GM19351 (cell line): ENCODE data around the gene SPDL1.
"Not testable (repeated sequence)": the region's sequence is repeated elsewhere in the genome, so short reads cannot be mapped to it uniquely, and the experiment has no call there.

Source experiments
- ATAC-seq: cut with Tn5 transposase; IDR thresholded peaks from one replicate; pipeline ENCODE4 v1.9.1; 2021; ENCODE audit warnings: mild to moderate bottlenecking, moderate library complexity; ENCODE audit not compliant: unreplicated experiment

Gene SPDL1

DNA sequence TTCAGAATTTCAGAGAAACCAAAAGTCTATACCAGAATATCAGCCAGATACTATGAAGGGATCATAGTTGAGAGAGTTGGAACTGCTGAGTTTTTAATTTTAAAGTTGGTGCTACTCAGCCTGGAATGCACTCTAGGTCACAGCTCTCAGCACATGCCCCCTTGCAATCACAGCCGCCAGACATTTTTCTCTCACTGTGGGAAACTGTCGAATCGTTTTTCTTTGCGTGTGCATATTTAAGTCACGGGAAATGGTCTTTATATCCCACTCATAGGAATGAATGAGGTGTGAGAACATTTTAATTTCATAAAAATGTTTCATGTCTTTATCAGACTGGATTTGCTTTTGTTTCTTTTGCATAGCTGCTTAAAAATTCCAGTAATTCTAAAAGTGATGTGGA lies 12.2 kb upstream of the SPDL1 start:
- no peak for ATAC-seq

DNA sequence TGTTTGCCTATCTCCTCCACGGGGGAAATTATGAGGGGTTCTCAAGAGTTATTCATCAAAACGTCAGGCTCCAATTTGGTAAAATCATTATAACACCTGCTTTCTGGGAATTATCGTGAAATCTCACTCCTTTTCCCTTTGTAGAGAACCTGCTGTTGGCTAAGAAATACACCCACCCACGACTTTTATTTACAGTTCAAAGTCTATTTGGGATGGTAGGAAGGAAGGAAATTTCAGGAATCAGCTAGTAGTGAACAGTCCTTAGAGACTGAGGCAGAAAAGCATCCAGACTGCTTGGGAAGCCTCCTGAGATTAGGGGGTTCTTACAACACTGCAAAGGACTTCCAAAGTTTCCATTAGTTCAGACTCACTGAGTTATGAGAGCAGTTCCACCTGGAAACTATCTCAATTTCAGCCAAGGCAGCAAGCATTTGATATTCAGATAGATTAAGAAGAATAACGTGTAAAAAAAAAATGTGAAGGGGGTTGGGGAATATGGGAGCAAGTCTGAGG lies 9.4 kb upstream of the SPDL1 start:
- no peak for ATAC-seq

DNA sequence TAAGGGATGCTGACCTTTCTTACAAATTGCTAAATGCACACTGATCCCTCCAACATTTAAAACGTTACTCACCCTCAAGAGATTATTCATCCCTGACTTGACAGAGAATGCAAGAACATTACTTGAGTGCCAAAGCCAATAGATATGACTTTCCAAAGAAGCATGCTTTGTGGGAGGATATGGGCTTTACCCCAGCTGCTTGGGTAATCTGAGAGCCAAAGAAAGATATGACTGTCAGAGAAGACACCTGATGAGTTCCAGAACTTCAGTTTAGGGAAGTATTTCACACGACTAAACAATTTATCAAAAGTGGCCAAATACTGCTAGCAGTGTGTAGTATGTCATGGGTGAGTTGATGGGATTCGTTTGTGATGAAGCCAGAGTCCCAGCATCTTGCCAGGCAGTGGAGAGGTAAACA lies 7.4 kb upstream of the SPDL1 start:
- no peak for ATAC-seq

DNA sequence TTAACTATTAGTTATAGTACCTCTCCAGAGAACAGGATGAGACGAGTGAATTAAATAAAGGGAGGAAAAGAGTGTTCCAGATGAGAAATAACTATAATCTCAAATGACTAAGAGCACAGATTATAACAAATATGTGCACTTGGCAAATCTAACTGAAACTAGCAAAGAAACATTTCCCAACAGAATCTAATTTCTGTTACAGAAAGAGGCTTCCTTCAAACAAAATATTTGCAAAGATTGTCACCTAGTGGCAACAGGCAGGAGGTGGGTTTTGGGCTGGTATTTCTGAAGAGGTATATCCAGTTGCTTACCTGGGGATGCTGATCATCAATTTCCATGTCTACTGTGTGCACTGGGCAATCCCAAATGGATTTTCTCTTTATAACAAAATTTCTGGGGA lies 5.6 kb upstream of the SPDL1 start:
- ATAC-seq, result peak; percentile 39

DNA sequence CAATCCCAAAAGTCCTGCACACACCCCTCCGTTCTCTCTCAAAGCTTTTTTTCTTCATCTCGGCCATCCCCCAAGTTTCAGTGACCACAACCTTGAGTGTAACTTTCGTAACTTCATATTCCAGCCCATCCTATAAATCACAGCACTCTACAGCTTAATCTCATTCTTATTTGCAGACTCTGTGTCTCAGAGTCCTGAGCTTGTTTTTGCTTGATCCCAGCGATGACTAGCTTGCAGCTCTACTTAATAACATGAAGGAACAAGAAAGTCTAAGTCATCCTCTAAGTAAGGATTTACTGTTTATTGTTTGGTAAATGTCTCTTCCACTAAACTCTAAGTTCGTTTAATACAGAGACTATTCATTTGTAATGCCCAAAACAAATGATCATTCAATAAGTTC lies 2.6 kb upstream of the SPDL1 start:
- no peak for ATAC-seq

DNA sequence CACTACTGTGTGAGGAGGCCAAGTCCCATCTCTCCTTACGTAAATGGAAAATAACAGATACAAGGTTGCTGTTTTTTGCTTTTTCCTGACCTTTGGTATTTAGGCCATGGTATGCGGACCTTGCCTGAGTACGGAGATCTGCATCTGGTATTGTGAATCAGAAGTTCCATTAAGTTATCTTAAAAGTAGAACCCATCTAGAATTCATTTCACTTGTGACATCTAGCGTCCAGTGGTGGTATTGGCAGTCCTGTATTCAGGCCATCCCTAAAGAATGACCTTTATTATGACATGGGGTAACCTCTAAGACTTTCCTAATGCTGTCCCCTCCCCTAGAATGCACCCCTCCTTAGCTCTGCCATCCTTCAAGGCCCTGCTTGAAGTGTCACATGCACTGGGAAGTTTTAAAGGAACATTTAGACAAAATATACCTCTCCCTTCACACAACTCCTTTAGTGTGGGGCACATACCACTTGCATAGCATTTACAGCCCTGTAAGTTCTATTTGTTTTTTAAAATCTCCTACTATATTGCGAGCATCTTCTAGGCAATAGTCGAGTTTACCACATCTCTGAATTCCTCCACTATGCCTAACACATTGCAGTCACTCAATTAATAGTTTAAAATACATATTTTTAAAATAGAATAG lies 1.9 kb upstream of the SPDL1 start:
- ATAC-seq, result peak; percentile 51

DNA sequence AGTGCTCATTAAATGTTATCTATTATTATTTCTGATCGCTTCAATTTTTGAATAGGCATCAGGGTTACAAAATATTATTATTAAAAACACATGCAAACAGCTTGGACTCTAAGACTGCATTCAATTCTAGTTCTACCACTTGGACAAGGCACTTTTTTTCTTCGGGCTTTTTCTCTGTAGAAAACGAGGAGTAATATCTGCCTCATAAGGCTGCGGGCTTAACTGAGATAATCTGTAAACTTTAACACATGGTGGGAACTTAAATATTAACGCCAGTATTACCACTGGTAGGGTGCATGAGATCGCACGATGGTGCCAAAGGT lies 511 bp upstream of the SPDL1 start:
- peak; percentile 29 for ATAC-seq

DNA sequence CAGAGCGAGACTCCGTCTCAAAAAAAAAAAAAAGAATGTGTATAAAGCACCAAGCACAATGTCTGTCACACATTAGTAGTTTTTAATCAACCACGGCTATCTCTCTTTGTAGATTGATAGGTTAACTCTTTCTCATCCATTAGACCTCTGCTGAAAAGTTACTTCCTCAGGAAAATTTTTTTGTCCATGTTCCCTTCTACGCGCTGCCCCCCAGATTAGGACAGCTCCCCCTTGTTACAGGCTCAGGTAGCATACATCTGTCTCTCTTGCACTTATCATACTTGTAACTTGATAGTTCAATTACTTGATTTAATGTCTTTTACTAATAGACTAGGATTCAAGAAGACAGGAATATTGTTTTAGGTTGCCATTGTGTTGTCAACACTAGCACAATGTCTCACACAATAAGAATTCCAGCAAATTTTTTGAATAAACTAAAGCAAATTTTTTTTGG lies 1.5 kb downstream of the SPDL1 start:
- ATAC-seq, result no peak

DNA sequence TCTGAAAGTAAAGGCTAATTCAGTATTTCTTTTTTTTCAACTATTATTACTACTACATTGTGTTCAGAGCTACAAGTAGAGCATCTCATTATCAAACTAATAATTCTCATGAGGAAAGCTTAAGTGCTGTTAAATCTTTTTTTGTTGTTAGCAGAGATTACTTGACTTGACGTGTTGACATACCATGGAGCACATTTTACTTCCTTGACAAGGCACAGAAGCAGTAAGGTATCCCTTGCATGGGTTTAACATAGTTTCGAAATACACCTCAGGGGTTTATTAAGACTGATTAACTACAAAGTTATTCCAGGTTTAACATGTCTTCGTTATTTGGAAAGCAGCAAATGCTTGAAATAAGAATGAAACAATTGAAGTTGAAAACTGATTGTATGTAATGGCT lies 7.0 kb downstream of the SPDL1 start:
- no peak for ATAC-seq

DNA sequence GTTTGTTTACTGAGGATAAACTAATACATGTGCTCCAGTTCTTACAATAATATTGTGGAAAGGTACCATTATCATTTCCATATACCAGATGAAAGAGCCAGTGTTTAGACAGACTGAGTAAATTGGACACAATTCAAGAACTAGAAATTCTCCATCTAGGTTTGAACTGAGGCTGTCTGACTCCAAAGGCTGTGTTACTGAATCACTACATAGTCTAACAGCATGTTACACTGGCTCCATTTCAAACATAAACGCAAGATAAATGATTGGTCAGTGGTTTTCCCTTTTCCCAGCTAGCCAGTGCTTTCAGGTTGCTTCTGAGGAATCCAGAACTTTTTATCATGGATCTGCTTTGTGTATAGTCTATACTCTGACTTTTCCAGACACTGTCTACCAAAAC lies 8.1 kb downstream of the SPDL1 start:
- no peak for ATAC-seq

DNA sequence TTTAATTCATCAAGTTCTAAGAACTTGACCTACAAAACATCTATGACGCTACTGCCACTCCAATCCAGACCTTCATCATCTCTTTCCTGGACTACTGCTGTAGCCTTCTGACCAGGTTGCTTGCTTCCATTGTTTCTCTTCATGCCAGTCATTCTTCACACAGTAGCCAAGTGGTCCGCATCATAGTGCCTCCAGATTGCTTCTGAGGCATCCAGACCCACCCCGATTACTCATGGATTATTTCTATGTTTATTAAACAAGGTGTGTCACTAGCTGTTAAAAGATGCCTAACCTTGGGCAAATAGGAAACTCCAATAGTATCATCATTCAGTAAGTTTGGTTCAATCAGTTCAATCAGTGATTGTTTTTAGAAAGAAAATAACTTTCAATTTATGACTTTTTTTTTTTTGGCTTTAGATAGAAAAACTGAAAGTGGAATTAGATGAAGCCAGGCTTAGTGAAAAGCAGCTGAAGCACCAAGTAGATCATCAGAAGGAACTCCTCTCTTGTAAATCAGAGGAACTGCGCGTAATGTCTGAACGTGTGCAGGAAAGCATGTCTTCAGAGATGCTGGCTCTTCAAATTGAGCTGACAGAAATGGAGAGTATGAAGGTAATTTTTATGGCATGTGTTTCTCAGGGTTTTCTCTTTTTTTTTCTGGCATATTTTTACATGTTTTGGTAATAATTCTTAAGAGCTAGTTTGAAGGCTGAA lies 9.5 kb downstream of the SPDL1 start:
- no peak for ATAC-seq

DNA sequence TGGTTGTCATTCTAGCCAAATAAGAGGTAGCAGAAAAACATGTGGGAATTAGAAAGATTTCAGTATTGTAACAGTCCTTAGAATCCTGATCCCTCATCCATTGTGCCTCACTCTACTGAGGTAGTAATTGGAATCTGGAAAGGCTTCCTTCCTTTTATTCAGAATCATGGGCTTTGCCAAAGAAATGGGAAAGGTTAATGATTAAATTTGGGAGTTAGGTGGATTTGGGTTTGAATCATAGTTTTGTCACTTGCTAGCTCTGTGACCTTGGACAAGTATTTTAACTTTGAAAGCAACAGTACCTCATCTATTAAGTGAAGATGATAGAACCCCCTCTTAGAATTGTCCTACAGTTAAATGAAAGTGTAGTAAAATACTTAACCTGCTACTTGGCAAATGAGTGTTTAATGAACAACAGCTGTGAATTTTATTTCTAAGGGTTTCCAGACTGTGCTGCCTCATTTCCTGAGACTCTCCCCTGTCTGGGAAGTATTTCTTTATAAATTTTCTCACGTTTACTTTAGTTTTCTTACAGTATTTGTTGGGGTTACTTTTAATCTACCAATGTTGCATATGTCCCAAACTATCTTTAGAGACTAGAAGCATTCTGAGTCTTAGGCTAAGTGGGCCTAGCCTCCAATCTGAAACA lies 11.7 kb downstream of the SPDL1 start:
- no peak for ATAC-seq

DNA sequence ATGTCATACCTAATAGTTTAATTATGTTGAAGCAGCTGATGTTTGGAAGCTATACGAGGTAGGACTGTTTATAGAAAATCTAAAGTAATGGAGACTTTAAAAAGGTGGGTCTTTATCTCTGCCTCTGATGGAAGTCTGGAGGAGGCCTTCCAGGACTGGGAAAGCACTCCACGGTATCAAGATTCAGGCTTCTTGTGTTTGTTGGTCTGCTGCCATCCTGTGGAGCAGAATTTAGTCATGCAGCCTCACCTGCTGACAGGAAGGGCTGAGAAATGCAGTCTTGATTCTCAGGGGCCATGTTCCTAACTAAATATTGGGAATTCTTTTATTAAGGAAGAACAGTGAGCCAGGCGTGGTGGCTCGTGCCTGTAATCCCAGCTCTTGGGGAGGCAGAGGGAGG lies 15.9 kb downstream of the SPDL1 start:
- ATAC-seq, result no peak

DNA sequence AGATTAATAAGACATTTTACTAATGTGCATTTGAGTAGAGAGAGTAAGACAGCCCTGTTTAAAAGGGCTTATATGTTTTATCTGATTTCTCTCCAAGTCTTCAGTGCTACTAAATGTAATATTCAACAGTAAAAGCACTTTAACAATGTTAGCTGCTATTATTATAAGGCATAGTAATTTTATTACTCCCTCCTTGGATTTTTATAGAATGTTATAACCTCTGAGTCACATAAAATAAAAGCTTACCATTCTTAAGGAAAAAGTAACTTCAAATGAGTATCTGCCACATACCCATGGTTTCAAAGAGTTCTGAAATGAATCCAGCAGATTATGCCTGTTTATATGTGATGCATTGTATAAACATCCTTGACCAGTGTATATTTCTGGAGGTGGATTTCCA lies 19.0 kb downstream of the SPDL1 start:
- no peak for ATAC-seq

DNA sequence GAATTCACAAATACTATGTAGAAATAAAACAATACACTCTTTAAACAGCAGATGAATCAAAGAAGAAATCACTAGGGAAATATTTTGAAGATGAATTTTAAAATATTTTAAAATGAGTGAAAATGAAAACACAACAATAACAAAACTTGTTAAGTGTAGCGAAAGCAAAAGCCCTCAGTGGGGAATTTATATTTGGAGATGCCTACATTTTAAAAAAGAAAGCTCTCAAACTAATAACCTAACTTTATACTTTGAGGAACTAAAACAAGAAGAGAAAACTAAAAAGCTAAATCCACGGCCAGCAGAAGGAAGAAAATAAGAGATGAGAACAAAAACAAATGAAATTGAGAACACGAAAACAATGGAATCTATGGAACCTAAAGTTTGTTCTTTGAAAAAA lies 22.7 kb downstream of the SPDL1 start:
- ATAC-seq, result no peak

DNA sequence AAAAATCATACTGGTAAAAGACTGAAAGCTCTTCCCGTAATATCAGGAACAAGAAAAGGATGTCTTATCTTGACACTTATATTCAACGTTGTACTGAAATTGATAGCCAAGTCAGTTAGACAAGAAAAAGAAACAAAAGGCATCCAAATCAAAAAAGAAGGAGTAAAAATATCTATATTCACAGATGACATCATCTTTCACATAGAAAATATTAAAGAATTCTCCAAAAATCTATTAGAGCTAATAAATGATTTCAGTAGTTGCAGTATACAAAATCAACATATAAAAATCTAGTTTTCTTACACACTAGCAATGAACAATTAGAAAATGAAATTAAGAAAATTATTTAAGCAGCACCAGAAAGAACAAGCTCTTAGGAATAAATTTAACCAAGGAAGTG lies 24.3 kb downstream of the SPDL1 start:
- no peak for ATAC-seq

DNA sequence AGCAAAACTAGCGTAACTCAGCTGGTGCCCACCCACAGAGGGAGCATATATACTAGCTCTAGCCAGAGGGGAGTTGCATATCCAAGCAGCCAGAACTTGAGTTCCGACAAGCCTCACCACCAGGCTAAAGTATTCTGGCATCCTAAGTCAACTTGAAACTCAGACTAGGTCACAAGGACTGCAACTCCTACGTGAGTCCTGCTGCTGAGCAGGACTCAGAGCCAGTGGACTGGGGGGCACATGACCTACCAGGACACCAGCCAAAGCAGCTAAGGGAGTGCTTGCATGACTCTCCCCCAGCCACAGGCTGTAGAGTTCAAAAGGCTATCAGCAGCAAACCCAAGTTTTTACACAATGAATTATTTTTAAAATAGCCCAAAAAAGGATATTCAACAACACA lies 26.1 kb downstream of the SPDL1 start:
- no peak for ATAC-seq

DNA sequence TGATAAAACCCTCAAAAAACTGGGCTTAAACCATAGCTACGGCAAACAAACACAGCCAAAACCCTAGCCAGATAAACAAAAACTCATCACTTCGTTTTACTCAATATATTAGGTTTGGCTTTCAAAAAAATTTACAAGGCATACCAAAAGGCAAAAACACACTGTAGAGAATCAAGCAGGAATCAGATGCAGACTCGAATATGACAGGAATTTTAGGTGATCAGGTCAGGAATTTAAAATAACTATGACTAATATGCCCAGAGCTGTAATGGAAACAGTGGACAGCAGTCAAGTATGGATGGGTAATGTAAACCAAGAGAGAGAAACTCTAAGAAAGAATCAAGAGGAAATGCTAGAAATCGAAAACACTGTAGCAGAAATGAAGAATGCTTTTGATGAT lies 27.0 kb downstream of the SPDL1 start:
- ATAC-seq, result no peak

DNA sequence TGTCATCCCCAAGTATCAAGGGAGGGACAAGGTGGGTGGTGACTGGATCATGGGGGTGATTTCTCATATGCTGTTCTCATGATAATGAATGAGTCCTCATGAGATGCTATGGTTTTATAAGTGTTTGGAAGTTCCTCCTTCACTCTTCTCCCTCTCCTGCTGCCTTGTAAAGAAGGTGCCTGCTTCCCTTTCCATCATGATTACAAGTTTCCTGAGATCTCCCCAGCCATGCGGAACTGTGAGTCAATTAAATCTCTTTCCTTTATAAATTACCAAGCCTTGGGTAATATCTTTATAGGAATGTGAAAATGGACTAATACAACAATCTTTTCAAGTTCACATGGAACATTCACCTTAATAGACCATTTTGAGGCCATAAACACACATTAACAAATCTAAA lies 32.0 kb downstream of the SPDL1 start:
- no peak for ATAC-seq

DNA sequence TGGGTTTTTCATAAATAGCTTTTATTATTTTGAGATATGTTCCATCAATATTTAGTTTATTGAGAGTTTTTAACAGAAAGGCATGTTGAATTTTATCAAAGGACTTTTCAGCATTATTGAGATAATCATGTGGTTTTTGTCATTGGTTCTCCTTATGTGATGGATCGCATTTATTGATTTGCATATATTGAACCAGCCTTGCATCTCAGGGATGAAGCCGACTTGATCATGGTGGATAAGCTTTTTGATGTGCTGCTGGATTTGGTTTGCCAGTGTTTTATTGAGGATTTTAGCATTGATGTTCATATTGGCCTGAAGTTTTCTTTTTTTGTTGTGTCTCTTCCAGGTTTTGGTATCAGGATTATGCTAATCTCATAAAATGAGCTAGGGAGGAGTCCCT lies 40.7 kb downstream of the SPDL1 start:
- not testable (repeated sequence) for ATAC-seq

DNA sequence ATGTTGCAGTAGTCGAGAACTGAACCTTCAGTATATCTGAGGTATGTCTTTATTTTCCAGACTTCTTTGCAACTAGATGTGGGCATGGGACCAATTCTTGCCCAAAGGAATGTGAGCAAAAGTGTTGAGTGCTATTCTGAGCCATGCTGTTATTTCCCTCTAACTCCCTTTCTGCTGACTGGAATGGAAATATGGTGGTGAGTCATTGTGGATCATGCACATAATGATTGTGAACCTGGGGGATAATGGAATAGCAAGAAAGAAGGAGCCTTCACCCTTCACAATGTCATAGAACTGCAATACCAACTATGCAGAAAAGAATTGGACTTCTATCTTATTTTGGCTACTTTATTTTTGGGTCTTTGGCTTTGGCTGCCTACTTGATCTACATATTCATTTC lies 43.2 kb downstream of the SPDL1 start:
- no peak for ATAC-seq

DNA sequence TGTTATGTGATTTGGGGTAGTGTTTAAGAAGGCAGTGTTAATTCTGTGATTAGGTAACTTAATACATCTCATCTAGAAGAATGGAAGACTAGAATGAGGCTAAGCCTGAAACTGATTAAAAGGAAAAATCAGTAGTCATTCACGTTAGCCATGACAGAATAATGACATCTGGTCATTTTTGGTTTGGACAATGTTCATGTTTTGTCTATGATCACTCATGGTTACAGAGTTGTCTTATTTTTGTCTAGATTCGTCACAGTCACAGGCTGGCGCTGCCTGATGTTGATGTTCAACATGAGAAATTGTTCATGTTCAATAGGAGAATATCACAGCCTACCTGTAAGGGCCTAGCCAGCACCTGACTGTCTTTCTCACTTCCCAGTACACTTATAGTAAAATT lies 44.0 kb downstream of the SPDL1 start:
- no peak for ATAC-seq
